Measurements from ENCODE around the gene RNF217. TPM values are rescaled to one million over a fixed set of nuclear protein-coding genes. Genes with fewer than 3 reads are reported as not detected.

RNF217 gene
- total RNA-seq, 1 experiment from 2014 or later = 37.7 TPM

GRCh38 chr6:125107048-125107447 lies 144.8 kb downstream of the RNF217 start:
- Histone ChIP-seq H3K4me1 (ENCODE audit: control insufficient read depth, insufficient read depth, low read length) (no peaks in the 10 kb centered on the region), H3K27ac (ENCODE audit: low read length) (no peak overlapping the region), H3K27me3 (ENCODE audit: control insufficient read depth, insufficient read depth, low read length) (no peaks in the 10 kb centered on the region), H3K36me3 (ENCODE audit: control insufficient read depth, insufficient read depth, low read length) (no peaks in the 10 kb centered on the region), H3K4me3 (ENCODE audit: low read depth in 2 of 2, low read length in 2 of 2) (no peak overlapping the region), H3K9me3 (ENCODE audit: control insufficient read depth, insufficient read depth, low read depth, low read length) (peaks cover 20% of the 10 kb centered on the region; the same call in 1 of the 2 replicates)
- BruUV-seq (replicated peaks) = no TSS peak
- POLR2A ChIA-PET = no interaction called here
- TF ChIP-seq, protein P1, sequence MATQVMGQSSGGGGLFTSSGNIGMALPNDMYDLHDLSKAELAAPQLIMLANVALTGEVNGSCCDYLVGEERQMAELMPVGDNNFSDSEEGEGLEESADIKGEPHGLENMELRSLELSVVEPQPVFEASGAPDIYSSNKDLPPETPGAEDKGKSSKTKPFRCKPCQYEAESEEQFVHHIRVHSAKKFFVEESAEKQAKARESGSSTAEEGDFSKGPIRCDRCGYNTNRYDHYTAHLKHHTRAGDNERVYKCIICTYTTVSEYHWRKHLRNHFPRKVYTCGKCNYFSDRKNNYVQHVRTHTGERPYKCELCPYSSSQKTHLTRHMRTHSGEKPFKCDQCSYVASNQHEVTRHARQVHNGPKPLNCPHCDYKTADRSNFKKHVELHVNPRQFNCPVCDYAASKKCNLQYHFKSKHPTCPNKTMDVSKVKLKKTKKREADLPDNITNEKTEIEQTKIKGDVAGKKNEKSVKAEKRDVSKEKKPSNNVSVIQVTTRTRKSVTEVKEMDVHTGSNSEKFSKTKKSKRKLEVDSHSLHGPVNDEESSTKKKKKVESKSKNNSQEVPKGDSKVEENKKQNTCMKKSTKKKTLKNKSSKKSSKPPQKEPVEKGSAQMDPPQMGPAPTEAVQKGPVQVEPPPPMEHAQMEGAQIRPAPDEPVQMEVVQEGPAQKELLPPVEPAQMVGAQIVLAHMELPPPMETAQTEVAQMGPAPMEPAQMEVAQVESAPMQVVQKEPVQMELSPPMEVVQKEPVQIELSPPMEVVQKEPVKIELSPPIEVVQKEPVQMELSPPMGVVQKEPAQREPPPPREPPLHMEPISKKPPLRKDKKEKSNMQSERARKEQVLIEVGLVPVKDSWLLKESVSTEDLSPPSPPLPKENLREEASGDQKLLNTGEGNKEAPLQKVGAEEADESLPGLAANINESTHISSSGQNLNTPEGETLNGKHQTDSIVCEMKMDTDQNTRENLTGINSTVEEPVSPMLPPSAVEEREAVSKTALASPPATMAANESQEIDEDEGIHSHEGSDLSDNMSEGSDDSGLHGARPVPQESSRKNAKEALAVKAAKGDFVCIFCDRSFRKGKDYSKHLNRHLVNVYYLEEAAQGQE (IDR thresholded peaks at IDR 0.05; ENCODE audit: insufficient read depth in 1 of 2, low read depth in 2 of 2, low read length in 1 of 2) = no peak
- no peak for TF ChIP-seq POLR2AphosphoS5 (IDR thresholded peaks at IDR 0.05; ENCODE audit: low read depth, low read length)
- CTCF ChIA-PET = no interaction called here
- intact Hi-C loops (cut with micrococcal nuclease; ENCODE audit: unreplicated experiment) (no loop called here), in situ Hi-C loops (cut with HindIII; ENCODE audit: low pct_unique_long_range_greater_than_20kb, low sequenced_read_pairs) (no loop called here)
- ATAC-seq = no peak
- DNase-seq (ENCODE audit: low read depth, low spot score) = no peak

DNA sequence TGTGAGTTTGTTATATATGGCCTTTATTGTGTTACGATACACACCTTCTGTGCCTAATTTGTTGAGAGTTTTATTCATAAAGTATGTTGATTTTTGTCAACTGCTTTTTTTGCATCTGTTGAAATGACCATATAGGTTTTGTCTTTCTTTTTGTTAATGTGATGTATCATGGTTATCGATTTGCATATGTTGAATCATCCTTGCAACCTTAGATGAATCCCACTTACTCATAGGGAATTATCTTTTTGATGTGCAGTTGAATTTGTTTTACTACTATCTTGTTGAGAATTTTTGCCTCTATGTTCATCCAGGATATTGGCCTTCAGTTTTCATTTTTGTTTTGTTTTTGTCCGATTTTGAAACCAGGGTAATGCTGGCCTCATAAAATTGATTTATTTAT lies 145.7 kb downstream of the RNF217 start:
- Histone ChIP-seq H3K4me1 (ENCODE audit: control insufficient read depth, insufficient read depth, low read length) (no peaks in the 10 kb centered on the region), H3K4me3 (ENCODE audit: low read depth in 2 of 2, low read length in 2 of 2) (no peak overlapping the region), H3K36me3 (ENCODE audit: control insufficient read depth, insufficient read depth, low read length) (no peaks in the 10 kb centered on the region), H3K9me3 (ENCODE audit: control insufficient read depth, insufficient read depth, low read depth, low read length) (peaks cover 20% of the 10 kb centered on the region; the same call in 1 of the 2 replicates), H3K27ac (ENCODE audit: low read length) (no peak overlapping the region), H3K27me3 (ENCODE audit: control insufficient read depth, insufficient read depth, low read length) (no peaks in the 10 kb centered on the region)
- CTCF ChIA-PET = no interaction called here
- intact Hi-C loops (cut with micrococcal nuclease; ENCODE audit: unreplicated experiment) (no loop called here), in situ Hi-C loops (cut with HindIII; ENCODE audit: low pct_unique_long_range_greater_than_20kb, low sequenced_read_pairs) (no loop called here)
- ATAC-seq = no peak
- TF ChIP-seq SIN3A (IDR thresholded peaks at IDR 0.05; ENCODE audit: borderline replicate concordance, insufficient read depth, low read depth, low read length) (no peak), POLR2AphosphoS5 (IDR thresholded peaks at IDR 0.05; ENCODE audit: low read depth, low read length) (no peak), TCF7L2 (IDR thresholded peaks at IDR 0.05; ENCODE audit: low read depth, low read length) (no peak)
- TF ChIP-seq, protein P1 (IDR thresholded peaks at IDR 0.05; ENCODE audit: insufficient read depth in 1 of 2, low read depth in 2 of 2, low read length in 1 of 2) = no peak
- TF ChIP-seq, protein P2, sequence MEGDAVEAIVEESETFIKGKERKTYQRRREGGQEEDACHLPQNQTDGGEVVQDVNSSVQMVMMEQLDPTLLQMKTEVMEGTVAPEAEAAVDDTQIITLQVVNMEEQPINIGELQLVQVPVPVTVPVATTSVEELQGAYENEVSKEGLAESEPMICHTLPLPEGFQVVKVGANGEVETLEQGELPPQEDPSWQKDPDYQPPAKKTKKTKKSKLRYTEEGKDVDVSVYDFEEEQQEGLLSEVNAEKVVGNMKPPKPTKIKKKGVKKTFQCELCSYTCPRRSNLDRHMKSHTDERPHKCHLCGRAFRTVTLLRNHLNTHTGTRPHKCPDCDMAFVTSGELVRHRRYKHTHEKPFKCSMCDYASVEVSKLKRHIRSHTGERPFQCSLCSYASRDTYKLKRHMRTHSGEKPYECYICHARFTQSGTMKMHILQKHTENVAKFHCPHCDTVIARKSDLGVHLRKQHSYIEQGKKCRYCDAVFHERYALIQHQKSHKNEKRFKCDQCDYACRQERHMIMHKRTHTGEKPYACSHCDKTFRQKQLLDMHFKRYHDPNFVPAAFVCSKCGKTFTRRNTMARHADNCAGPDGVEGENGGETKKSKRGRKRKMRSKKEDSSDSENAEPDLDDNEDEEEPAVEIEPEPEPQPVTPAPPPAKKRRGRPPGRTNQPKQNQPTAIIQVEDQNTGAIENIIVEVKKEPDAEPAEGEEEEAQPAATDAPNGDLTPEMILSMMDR (IDR thresholded peaks at IDR 0.05) = no peak
- POLR2A ChIA-PET = no interaction called here
- DNase-seq (ENCODE audit: low read depth, low spot score) = no peak
- no TSS peak for BruUV-seq (replicated peaks)
